Measurements from ENCODE around the gene SPNS3.

The SPNS3 gene

GRCh38 chr17:4492721-4493561 lies 59.2 kb downstream of the SPNS3 start:
- no peak for TF ChIP-seq CTCF (conservative IDR thresholded peaks at IDR 0.05)
- no peak overlapping the region for H3K27ac ChIP-seq

GRCh38 chr17:4497101-4497824 lies 63.5 kb downstream of the SPNS3 start:
- TF ChIP-seq CTCF (conservative IDR thresholded peaks at IDR 0.05), result no peak
- H3K27ac ChIP-seq, result no peak overlapping the region

DNA sequence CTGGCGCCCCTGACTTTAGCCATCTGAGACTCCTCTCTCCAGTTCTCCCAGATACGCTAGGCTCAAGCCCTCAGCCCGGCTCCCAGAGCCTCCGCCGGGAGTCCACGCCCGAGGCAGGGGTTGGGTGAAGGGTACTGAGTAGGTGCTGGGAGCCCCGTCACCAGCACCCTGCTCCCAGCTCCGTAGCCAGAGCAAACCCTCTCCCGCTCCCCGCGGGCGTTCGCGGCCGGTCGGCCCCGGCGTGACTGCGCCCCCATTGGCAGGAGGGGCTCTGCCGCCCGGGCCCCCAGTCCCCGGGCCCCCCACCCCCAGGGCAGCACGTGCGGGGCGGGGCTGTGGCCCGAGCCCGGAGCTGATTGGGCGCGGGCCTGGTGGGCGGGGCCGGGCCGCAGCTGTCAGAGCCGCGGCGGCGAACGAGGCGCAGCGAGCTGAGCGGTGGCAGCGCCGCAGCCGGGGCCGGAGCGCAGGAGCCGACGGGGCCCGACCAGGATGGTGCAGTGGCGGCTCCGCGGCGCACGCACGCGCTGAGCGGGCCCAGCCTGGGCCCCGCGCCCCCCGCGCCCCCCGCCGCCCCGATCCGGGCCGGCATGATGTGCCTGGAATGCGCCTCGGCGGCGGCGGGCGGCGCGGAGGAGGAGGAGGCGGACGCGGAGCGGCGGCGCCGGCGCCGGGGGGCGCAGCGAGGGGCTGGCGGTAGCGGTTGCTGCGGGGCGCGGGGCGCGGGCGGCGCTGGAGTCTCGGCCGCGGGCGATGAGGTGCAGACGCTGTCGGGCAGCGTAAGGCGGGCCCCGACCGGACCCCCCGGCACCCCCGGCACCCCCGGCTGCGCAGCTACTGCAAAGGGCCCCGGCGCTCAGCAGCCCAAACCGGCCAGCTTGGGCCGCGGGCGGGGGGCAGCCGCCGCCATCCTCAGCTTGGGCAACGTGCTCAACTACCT lies 65.0 kb downstream of the SPNS3 start, which contains the start of gene SPNS2:
SPNS2 (plus strand) TSS at position 421 of the 937 bp plus-strand sequence; CDS start at position 588, 167 bp downstream.
- no peak for TF ChIP-seq CTCF (conservative IDR thresholded peaks at IDR 0.05)
- peak within 1 kb of the TSS; percentile 22; the same call in 1 of the 2 replicates for H3K27ac ChIP-seq

DNA sequence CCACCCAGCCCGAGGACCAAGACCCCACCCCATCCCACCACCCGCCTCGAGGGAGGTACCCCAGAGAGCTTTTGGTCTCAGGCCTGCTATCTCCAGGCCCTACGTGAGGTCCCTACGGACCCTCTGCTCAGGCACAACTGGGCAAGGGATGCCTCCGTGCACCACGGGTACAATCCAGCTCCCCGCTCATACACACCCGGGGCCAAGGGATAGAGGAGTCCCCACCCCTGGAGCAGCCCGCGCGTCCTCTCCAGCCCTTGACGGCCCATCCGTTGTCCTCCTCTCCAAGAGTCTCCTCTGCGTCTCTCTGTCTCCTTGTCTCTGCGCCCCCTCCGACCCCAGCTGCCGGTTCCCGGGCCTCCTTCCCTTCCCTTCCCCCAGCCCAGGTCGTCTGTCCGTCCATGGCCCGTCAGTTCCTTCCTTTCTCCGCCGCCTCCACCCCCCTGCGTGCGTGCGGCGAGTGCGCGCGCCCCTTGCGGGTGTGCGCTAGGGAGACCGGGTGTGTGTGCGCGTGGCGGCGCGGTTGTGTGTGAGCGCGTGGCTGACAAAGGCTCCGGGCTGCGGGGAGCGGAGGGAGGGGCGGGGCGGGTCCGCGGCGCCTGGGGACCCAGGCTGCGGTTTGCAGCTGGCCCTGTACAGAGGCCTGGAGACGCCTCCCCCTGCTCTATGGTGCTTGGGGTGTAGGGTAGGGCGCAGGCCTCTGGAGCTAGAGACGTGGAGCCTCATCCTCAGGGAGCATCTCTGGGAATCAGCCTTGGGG lies 65.9 kb downstream of the SPNS3 start:
- 0 out of 2 replicates have a peak, but pooled peaks have one; percentile 16 for TF ChIP-seq CTCF (conservative IDR thresholded peaks at IDR 0.05)

DNA sequence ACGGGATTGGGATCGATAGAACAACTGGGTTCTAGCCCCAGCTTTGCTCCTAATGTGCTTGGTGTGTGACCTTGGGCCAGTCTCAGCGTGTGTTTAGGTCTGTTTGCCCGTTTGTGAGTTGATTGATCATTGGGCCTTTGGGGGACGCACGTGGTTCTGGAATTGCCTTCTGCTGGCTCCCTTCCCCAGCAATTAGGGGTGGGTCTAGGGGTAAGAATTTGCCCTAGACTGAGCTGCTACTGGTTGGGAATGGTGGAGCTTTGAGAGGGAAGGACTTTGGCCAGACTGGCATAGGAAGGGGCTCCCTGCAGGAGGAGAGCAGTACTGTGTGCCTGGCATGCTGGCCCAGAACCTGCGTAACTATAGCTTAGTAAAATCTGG lies 66.4 kb downstream of the SPNS3 start:
- no peak for TF ChIP-seq CTCF (conservative IDR thresholded peaks at IDR 0.05)
- no peak overlapping the region for H3K27ac ChIP-seq

More for the DNA sequence above, 65.9 kb downstream of the SPNS3 start:
- H3K27ac ChIP-seq, result peak overlapping the region; percentile 22; the same call in 1 of the 2 replicates

DNA sequence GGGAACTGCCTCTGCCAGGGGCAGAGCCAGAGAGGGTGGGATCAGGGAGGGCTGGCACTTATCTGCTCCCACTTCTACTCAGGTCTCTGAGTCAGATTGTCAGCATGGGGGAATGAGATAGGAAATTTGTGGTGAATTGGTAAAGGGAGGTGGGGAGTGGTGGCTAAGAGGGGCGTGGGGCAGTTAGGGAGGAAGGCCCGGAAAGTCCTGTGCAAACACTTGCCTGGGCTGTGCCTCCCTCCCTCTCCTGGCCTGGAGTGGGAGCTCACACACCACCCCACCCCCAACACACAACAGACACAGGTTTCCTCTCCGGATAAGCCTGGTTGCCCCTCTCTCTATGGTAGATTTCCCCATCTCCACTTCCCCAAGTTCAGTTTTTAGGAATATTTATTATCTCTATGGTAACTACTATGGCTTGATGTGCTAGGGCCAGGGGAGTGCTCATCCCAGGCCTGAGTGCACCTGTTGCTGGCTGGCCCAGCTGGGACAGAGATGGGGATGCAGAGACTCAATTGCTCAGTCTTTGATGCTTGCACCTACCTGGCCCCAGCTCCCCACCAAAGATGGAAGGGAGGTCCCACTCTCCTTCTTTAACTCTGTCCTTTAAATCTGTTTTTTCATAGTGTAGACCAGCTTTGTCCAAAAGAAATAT lies 67.7 kb downstream of the SPNS3 start:
- no peak overlapping the region for H3K27ac ChIP-seq
- no peak for TF ChIP-seq CTCF (conservative IDR thresholded peaks at IDR 0.05)
